Right lobe of liver (tissue), 6 donors: ENCODE measurements around the gene ATG2A. TPM values are rescaled to one million over a fixed set of nuclear protein-coding genes. Genes with fewer than 3 reads are reported as not detected.

Source experiments
- ATAC-seq, 4 donors: fragments of 200-7000 bp; cut with Tn5 transposase; one replicate each; pipeline ENCODE4 v1.9.1; 2020; ENCODE audit warnings: mild to moderate bottlenecking in 4 of 4, moderate library complexity in 4 of 4
- DNase-seq, 3 donors: peaks; one replicate each; pipeline ENCODE4 v3.0.0-alpha.2; 2020
- H3K27ac ChIP-seq, 3 donors: fragments of 200-600 bp; one replicate each; pipeline ENCODE4 v1.8.0; 2022
- H3K27me3 ChIP-seq, 2 donors: fragments of 200-600 bp; one replicate each; pipeline ENCODE4 v1.8.0; 2022
- H3K36me3 ChIP-seq, 4 donors: fragments of 200-600 bp; sonication (generic) in 1 of 4; one replicate each; pipeline versions ENCODE4 v1.5.1 to v1.8.0; 2017 to 2022; ENCODE audit warnings: control low read depth in 1 of 4
- H3K4me1 ChIP-seq, 4 donors: fragments of 200-600 bp; sonication (generic) in 1 of 4; one replicate each; pipeline versions ENCODE4 v1.5.1 to v1.8.0; 2017 to 2022; ENCODE audit warnings: control low read depth in 1 of 4
- H3K4me3 ChIP-seq, 3 donors: fragments of 200-600 bp; one replicate each; pipeline ENCODE4 v1.8.0; 2022
- H3K9me3 ChIP-seq, 4 donors: fragments of 200-600 bp; sonication (generic) in 1 of 4; one replicate each; pipeline versions ENCODE4 v1.5.1 to v1.8.0; 2017 to 2022; ENCODE audit warnings: control low read depth in 1 of 4
- CTCF ChIP-seq, 4 donors: fragments of 200-600 bp in 3 of 4; fragments of 450-650 bp in 1 of 4; IDR thresholded peaks; one replicate each; pipeline versions ENCODE4 v1.5.1 to v1.8.0; 2016 to 2022; ENCODE audit warnings: antibody characterized with exemption in 4 of 4, mild to moderate bottlenecking in 2 of 4
- POLR2A ChIP-seq: fragments of 450-650 bp; IDR thresholded peaks from one replicate; pipeline ENCODE4 v1.6.1; 2017; ENCODE audit warnings: antibody characterized with exemption, mild to moderate bottlenecking
- WGBS: methylation state at CpG from one replicate; pipeline ENCODE4 v1.1.6; 2018; ENCODE audit warnings: low coverage, low lambda C conversion rate; ENCODE audit not compliant: insufficient coverage; ENCODE audit errors: missing lambda C conversion rate; 5-methylcytosine and 5-hydroxymethylcytosine counted together
- intact Hi-C, 2 donors: fragments of 100-400 bp; cut with DNase I; formaldehyde crosslinking; loops; one replicate each; pipeline versions ENCODE4 v1.11.2 to v1.14.1; 2022
- total RNA-seq, 6 experiments: library from RNA; depleted of rRNA in 2 of 6; stranded (reverse); fragments of >200 nt in 2 of 6; fragmentation: NEBNext Ultra II Directional in 3 of 6; extraction: Animal tissue kit (Norgen Biotek cat#: 25700) in 3 of 6; gene quantifications; one replicate each; pipeline versions ENCODE4 v1.1.0 to v1.2.4, GENCODE V29; 2016 to 2023
- donor health status: DM: no; HTN: yes; CAD: no.
- donor health status: DM: no; HTN: no; CAD: no.
- donor health status: DM: no; HTN: no; CAD: no.
- donor health status: DM: no; HTN: yes; CAD: no.
- donor health status: DM: no; HTN: yes; CAD: no.

ATG2A gene
- total RNA-seq, 6 experiments from 2014 or later, result 26.4 to 42.9 (median 32.2) TPM

- intact Hi-C loops, result no loop called here
- TF ChIP-seq POLR2A (no peak), CTCF (IDR thresholded peaks at IDR 0.05) (no peak)
- DNase-seq (peak; percentile 62 to 89 (median 85)), ATAC-seq (peak; percentile 22 to 45 (median 34))
- no peaks in the 10 kb centered on the region for H3K9me3 ChIP-seq
- no peaks in the 10 kb centered on the region for H3K27me3 ChIP-seq
- peak overlapping the region; percentile 75 to 91 (median 91) for H3K4me3 ChIP-seq
- H3K27ac ChIP-seq, result peak overlapping the region in 2 of 3 donors; percentile 90 to 95
- no peaks in the 10 kb centered on the region for H3K36me3 ChIP-seq
- WGBS, result 33% methylated on average over 13 of the region's 25 CpGs
- peaks cover 0 to 49% (median 14%) of the 10 kb centered on the region in 4 donors for H3K4me1 ChIP-seq
Measured at GRCh38 chr11:64891215-64891848, 25.7 kb downstream of the ATG2A start.

- WGBS, result 24% methylated on average over 6 of the region's 7 CpGs
- no peak for ATAC-seq
- H3K4me1 ChIP-seq, result peaks cover 0 to 57% (median 14%) of the 10 kb centered on the region in 4 donors
Measured at GRCh38 chr11:64890522-64890939, 26.5 kb downstream of the ATG2A start.

GRCh38 chr11:64888729-64889511 lies 28.1 kb downstream of the ATG2A start:
- DNase-seq, result no peak

More at GRCh38 chr11:64890522-64890939, 26.5 kb downstream of the ATG2A start:
- Histone ChIP-seq H3K27ac (peak overlapping the region in 2 of 3 donors; percentile 90 to 95), H3K27me3 (no peaks in the 10 kb centered on the region), H3K9me3 (no peaks in the 10 kb centered on the region), H3K4me3 (peak overlapping the region; percentile 75 to 91 (median 91)), H3K36me3 (no peaks in the 10 kb centered on the region)
- DNase-seq, result no peak
- intact Hi-C loops, result no loop called here
- TF ChIP-seq POLR2A, result no peak
- no peak for TF ChIP-seq CTCF (IDR thresholded peaks at IDR 0.05)

GRCh38 chr11:64888406-64888728 lies 28.6 kb downstream of the ATG2A start:
- Histone ChIP-seq H3K9me3 (no peaks in the 10 kb centered on the region), H3K27ac (peak overlapping the region in 1 of 3 donors; percentile 37), H3K4me3 (no peak overlapping the region), H3K36me3 (no peaks in the 10 kb centered on the region), H3K4me1 (peaks cover 0 to 46% (median 8%) of the 10 kb centered on the region in 4 donors), H3K27me3 (no peaks in the 10 kb centered on the region)
- TF ChIP-seq CTCF (IDR thresholded peaks at IDR 0.05), result no peak
- TF ChIP-seq POLR2A, result no peak
- 21% methylated on average over 4 of the region's 8 CpGs for WGBS
- intact Hi-C loops, result no loop called here
- ATAC-seq (no peak), DNase-seq (no peak)

More at GRCh38 chr11:64888729-64889511, 28.1 kb downstream of the ATG2A start:
- no peaks in the 10 kb centered on the region for H3K36me3 ChIP-seq
- intact Hi-C loops, result no loop called here
- TF ChIP-seq POLR2A, result no peak
- no peak for TF ChIP-seq CTCF (IDR thresholded peaks at IDR 0.05)
- no peak overlapping the region for H3K4me3 ChIP-seq
- 28% methylated on average over 5 of the region's 9 CpGs for WGBS
- ATAC-seq, result no peak
- no peaks in the 10 kb centered on the region for H3K27me3 ChIP-seq
- H3K4me1 ChIP-seq, result peaks cover 0 to 50% (median 10%) of the 10 kb centered on the region in 4 donors
- no peak overlapping the region for H3K27ac ChIP-seq
- H3K9me3 ChIP-seq, result no peaks in the 10 kb centered on the region
